Activated B cell treated with CpG ODN at 0.5 μM for 24 hours (primary cell): ENCODE data around the gene PDXP. TPM values are rescaled to one million over a fixed set of nuclear protein-coding genes. Genes with fewer than 3 reads are reported as not detected.
A peak's percentile ranks its signal among the peaks of the same experiment; 100 is the strongest.

Experiments
- ATAC-seq: fragments of 200-7000 bp; cut with Tn5 transposase; one replicate; pipeline ENCODE4 v1.10.0; 2021; ENCODE audit warnings: low read depth, mild to moderate bottlenecking, moderate library complexity
- CTCF ChIA-PET: fragments of 350-600 bp; sonication (Branson Sonifier 250); formaldehyde crosslinking; loops from one replicate; lab custom pipeline; 2021; ENCODE audit warnings: antibody characterized with exemption; lab: Charles Lee
- POLR2A ChIA-PET: fragments of 350-600 bp; sonication (Branson Sonifier 250); formaldehyde crosslinking; loops from one replicate; lab custom pipeline; 2021; ENCODE audit warnings: antibody characterized with exemption; lab: Charles Lee
- DNase-seq: peaks from one replicate; pipeline ENCODE4 v3.0.0; 2022
- H3K27ac Mint-ChIP-seq: one replicate; pipeline ENCODE4 v1.8.0; 2020; ENCODE audit warnings: mixed read lengths
- H3K27me3 Mint-ChIP-seq: one replicate; pipeline ENCODE4 v1.8.0; 2021; ENCODE audit warnings: mixed read lengths
- H3K36me3 Mint-ChIP-seq: one replicate; pipeline ENCODE4 v1.8.0; 2021; ENCODE audit warnings: low read depth, mixed read lengths
- H3K4me1 Mint-ChIP-seq: one replicate; pipeline ENCODE4 v1.8.0; 2021; ENCODE audit warnings: mixed read lengths
- H3K4me3 Mint-ChIP-seq: one replicate; pipeline ENCODE4 v1.8.0; 2020; ENCODE audit warnings: mild to moderate bottlenecking, mixed read lengths
- H3K9me3 Mint-ChIP-seq: one replicate; pipeline ENCODE4 v1.8.0; 2020; ENCODE audit warnings: mixed read lengths
- CTCF ChIP-seq: fragments of 200-600 bp; IDR thresholded peaks from one replicate; pipeline ENCODE4 v1.8.0; 2022; ENCODE audit warnings: antibody characterized with exemption, mild to moderate bottlenecking
- intact Hi-C: fragments of 100-400 bp; cut with micrococcal nuclease; formaldehyde crosslinking; loops from one replicate; pipeline ENCODE4 v1.15.1; 2024
- total RNA-seq: library from RNA; stranded (reverse); gene quantifications from 2 replicates; pipeline ENCODE4 v1.2.3, GENCODE V29; 2022

PDXP gene
- total RNA-seq, 1 donor from 2014 or later: 22.6 TPM

GRCh38 chr22:37633625-37634416 lies 24.7 kb upstream of the PDXP start:
- ChIA-PET CTCF (interaction anchor here (1.4 to 5.2 kb wide), 6 partner anchors 8 to 52 kb away, joined by 5 to 63 read pairs (median 18); partner anchors contain the start of genes GGA1, LGALS1 and NOL12), POLR2A (interaction anchor here (0.5 to 5.5 kb wide), 22 partner anchors 7 to 1132 kb away, joined by 3 to 104 read pairs (median 6); partner anchors contain the start of genes GGA1, LGALS1, NOL12 and PDXP)
- Mint-ChIP-seq H3K4me3 (peak overlapping the region; percentile 74), H3K9me3 (no peaks in the 10 kb centered on the region), H3K4me1 (peaks cover 67% of the 10 kb centered on the region), H3K36me3 (peaks cover 32% of the 10 kb centered on the region), H3K27ac (peak overlapping the region; percentile 93), H3K27me3 (no peaks in the 10 kb centered on the region)
- DNase-seq: peak; percentile 69
- no peak for TF ChIP-seq CTCF
- intact Hi-C loops: loop anchor here (1.0 to 10.0 kb wide), 7 partner anchors 9 to 211 kb away; partner anchors contain the start of genes ANKRD54, EIF3L, GGA1 and PDXP
- ATAC-seq: peak; percentile 78

GRCh38 chr22:37634417-37634924 lies 24.1 kb upstream of the PDXP start:
- H3K36me3 Mint-ChIP-seq: peaks cover 28% of the 10 kb centered on the region
- POLR2A ChIA-PET: interaction anchor here (0.7 to 5.5 kb wide), 12 partner anchors 8 to 115 kb away, joined by 3 to 104 read pairs (median 12); partner anchors contain the start of genes GGA1, LGALS1, NOL12 and PDXP
- H3K9me3 Mint-ChIP-seq: no peaks in the 10 kb centered on the region
- H3K27ac Mint-ChIP-seq: peak overlapping the region; percentile 93
- no peak for TF ChIP-seq CTCF
- ATAC-seq (no peak), DNase-seq (no peak)
- H3K4me1 Mint-ChIP-seq: peaks cover 68% of the 10 kb centered on the region
- intact Hi-C loops: loop anchor here (10.0 kb wide), 1 partner anchor 210 kb away; the partner anchor contains the start of genes ANKRD54 and EIF3L
- H3K27me3 Mint-ChIP-seq: no peaks in the 10 kb centered on the region
- peak overlapping the region; percentile 74 for H3K4me3 Mint-ChIP-seq
- CTCF ChIA-PET: interaction anchor here (0.7 to 5.2 kb wide), 6 partner anchors 9 to 52 kb away, joined by 3 to 63 read pairs (median 18); partner anchors contain the start of genes GGA1, NOL12 and PDXP

GRCh38 chr22:37635157-37635556 lies 23.4 kb upstream of the PDXP start:
- no peak overlapping the region for H3K4me3 Mint-ChIP-seq
- no peaks in the 10 kb centered on the region for H3K27me3 Mint-ChIP-seq
- no peaks in the 10 kb centered on the region for H3K9me3 Mint-ChIP-seq
- peaks cover 68% of the 10 kb centered on the region for H3K4me1 Mint-ChIP-seq
- peak overlapping the region; percentile 93 for H3K27ac Mint-ChIP-seq
- CTCF ChIA-PET: interaction anchor here (0.7 to 5.2 kb wide), 4 partner anchors 8 to 47 kb away, joined by 3 to 63 read pairs (median 17); partner anchors contain the start of gene PDXP
- ATAC-seq: no peak
- DNase-seq: no peak
- no peak for TF ChIP-seq CTCF
- intact Hi-C loops: loop anchor here (10.0 kb wide), 1 partner anchor 210 kb away; the partner anchor contains the start of genes ANKRD54 and EIF3L
- H3K36me3 Mint-ChIP-seq: peaks cover 24% of the 10 kb centered on the region
- POLR2A ChIA-PET: interaction anchor here (0.7 to 5.5 kb wide), 6 partner anchors 7 to 114 kb away, joined by 3 to 104 read pairs (median 42); partner anchors contain the start of genes GGA1, LGALS1 and PDXP

- Mint-ChIP-seq H3K9me3 (no peaks in the 10 kb centered on the region), H3K36me3 (peaks cover 16% of the 10 kb centered on the region), H3K27ac (peak overlapping the region; percentile 59), H3K4me3 (no peak overlapping the region), H3K4me1 (peaks cover 73% of the 10 kb centered on the region), H3K27me3 (no peaks in the 10 kb centered on the region)
- DNase-seq (no peak), ATAC-seq (no peak)
- no peak for TF ChIP-seq CTCF
- intact Hi-C loops: loop anchor here (10.0 kb wide), 1 partner anchor 208 kb away; the partner anchor contains the start of genes ANKRD54 and EIF3L
- ChIA-PET POLR2A (interaction anchor here (0.5 to 5.2 kb wide), 7 partner anchors 10 to 1753 kb away, joined by 4 to 64 read pairs (median 6); partner anchors contain the start of genes GGA1 and LGALS1), CTCF (interaction anchor here (0.6 to 2.3 kb wide), 7 partner anchors 11 to 45 kb away, joined by 3 to 7 read pairs (median 4); partner anchors contain the start of gene PDXP)
Measured at GRCh38 chr22:37636186-37636948, 22.2 kb upstream of the PDXP start.
